OCI-LY3 (cell line): ENCODE data around the gene PYM1.

Source experiments
- CTCF ChIP-seq: fragments of 200-600, 300-600 bp; sonication (generic); IDR thresholded peaks from 2 replicates; pipeline ENCODE4 v1.5.1; 2014; ENCODE audit warnings: antibody characterized with exemption, low read length, low read depth
- EZH2phosphoT487 ChIP-seq: fragments of 200-600 bp; shearing (Covaris generic); IDR thresholded peaks from 2 replicates; pipeline ENCODE4 v1.6.1; 2018; ENCODE audit warnings: antibody characterized with exemption, mixed run types, low read depth

- TF ChIP-seq CTCF (no peak), EZH2phosphoT487 (no peak)
Observed at GRCh38 chr12:55938826-55939501, 11.3 kb upstream of the PYM1 start.
